AG10803 (cell line): ENCODE results near the gene MOV10.

ENCODE experiments used
- DNase-seq: peaks from one replicate; pipeline ENCODE4 v3.0.0; 2010; ENCODE audit warnings: low read depth
- H3K4me3 ChIP-seq: 2 replicates; pipeline ENCODE4 v1.5.1; 2011; ENCODE audit warnings: mild to moderate bottlenecking, low read length, control low read depth
- TF ChIP-seq, protein P1 (sequence below): conservative IDR thresholded peaks from 2 replicates; pipeline ENCODE4 v1.5.1; 2011; ENCODE audit warnings: mild to moderate bottlenecking, low read length, control low read depth, inconsistent platforms

Gene MOV10

GRCh38 chr1:112689842-112690237, 15.4 kb downstream of the MOV10 start:
- H3K4me3 ChIP-seq, result no peak overlapping the region
- TF ChIP-seq, protein P1, sequence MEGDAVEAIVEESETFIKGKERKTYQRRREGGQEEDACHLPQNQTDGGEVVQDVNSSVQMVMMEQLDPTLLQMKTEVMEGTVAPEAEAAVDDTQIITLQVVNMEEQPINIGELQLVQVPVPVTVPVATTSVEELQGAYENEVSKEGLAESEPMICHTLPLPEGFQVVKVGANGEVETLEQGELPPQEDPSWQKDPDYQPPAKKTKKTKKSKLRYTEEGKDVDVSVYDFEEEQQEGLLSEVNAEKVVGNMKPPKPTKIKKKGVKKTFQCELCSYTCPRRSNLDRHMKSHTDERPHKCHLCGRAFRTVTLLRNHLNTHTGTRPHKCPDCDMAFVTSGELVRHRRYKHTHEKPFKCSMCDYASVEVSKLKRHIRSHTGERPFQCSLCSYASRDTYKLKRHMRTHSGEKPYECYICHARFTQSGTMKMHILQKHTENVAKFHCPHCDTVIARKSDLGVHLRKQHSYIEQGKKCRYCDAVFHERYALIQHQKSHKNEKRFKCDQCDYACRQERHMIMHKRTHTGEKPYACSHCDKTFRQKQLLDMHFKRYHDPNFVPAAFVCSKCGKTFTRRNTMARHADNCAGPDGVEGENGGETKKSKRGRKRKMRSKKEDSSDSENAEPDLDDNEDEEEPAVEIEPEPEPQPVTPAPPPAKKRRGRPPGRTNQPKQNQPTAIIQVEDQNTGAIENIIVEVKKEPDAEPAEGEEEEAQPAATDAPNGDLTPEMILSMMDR, result no peak
- DNase-seq, result no peak

- no peak for DNase-seq
- no peak overlapping the region for H3K4me3 ChIP-seq
- TF ChIP-seq, protein P1, result no peak
Measured at GRCh38 chr1:112692681-112693080, 18.2 kb downstream of the MOV10 start.

- H3K4me3 ChIP-seq, result no peak overlapping the region
- DNase-seq, result no peak
- TF ChIP-seq, protein P1, result no peak
Measured at GRCh38 chr1:112693821-112694220, 19.4 kb downstream of the MOV10 start.

- TF ChIP-seq, protein P1, result no peak
- no peak for DNase-seq
- H3K4me3 ChIP-seq, result no peak overlapping the region
Measured at GRCh38 chr1:112694363-112694929, 20.0 kb downstream of the MOV10 start.

GRCh38 chr1:112695276-112695675, 20.8 kb downstream of the MOV10 start:
- TF ChIP-seq, protein P1, result no peak
- DNase-seq, result no peak
- H3K4me3 ChIP-seq, result no peak overlapping the region

- no peak for DNase-seq
- TF ChIP-seq, protein P1, result no peak
- H3K4me3 ChIP-seq, result no peak overlapping the region
Measured at GRCh38 chr1:112696578-112697314, 22.3 kb downstream of the MOV10 start.

GRCh38 chr1:112697781-112698201, 23.3 kb downstream of the MOV10 start:
- H3K4me3 ChIP-seq, result no peak overlapping the region
- DNase-seq, result no peak
- TF ChIP-seq, protein P1, result no peak
